Measurements from ENCODE around the gene PLD1.

PLD1 gene

GRCh38 chr3:171663805-171664204 lies 146.5 kb downstream of the PLD1 start:
- Histone ChIP-seq H3K4me1 (ENCODE audit: control insufficient read depth, insufficient read depth, low read length) (no peaks in the 10 kb centered on the region), H3K9ac (ENCODE audit: low read length) (no peak overlapping the region), H3K27me3 (ENCODE audit: control insufficient read depth, insufficient read depth, low read length) (no peaks in the 10 kb centered on the region), H3K36me3 (ENCODE audit: control insufficient read depth, insufficient read depth, low read length) (no peaks in the 10 kb centered on the region), H3K27ac (ENCODE audit: low read depth, low read length) (no peak overlapping the region), H3K4me3 (ENCODE audit: low read length) (no peak overlapping the region)

- H3K36me3 ChIP-seq (ENCODE audit: control insufficient read depth, insufficient read depth, low read length) = peaks cover 5% of the 10 kb centered on the region
- H3K4me1 ChIP-seq (ENCODE audit: control insufficient read depth, insufficient read depth, low read length) = no peaks in the 10 kb centered on the region
These were observed 148.8 kb downstream of the PLD1 start for GRCh38 chr3:171661484-171661883.

GRCh38 chr3:171660188-171660587 lies 150.1 kb downstream of the PLD1 start:
- H3K9ac ChIP-seq (ENCODE audit: low read length) = no peak overlapping the region
- no peak overlapping the region for H3K27ac ChIP-seq (ENCODE audit: low read depth, low read length)
- H3K4me1 ChIP-seq (ENCODE audit: control insufficient read depth, insufficient read depth, low read length) = no peaks in the 10 kb centered on the region
- no peaks in the 10 kb centered on the region for H3K27me3 ChIP-seq (ENCODE audit: control insufficient read depth, insufficient read depth, low read length)
- no peak overlapping the region for H3K4me3 ChIP-seq (ENCODE audit: low read length)
- H3K36me3 ChIP-seq (ENCODE audit: control insufficient read depth, insufficient read depth, low read length) = peaks cover 6% of the 10 kb centered on the region

More at GRCh38 chr3:171661484-171661883, 148.8 kb downstream of the PLD1 start:
- no peaks in the 10 kb centered on the region for H3K27me3 ChIP-seq (ENCODE audit: control insufficient read depth, insufficient read depth, low read length)
- no peak overlapping the region for H3K4me3 ChIP-seq (ENCODE audit: low read length)
- H3K27ac ChIP-seq (ENCODE audit: low read depth, low read length) = no peak overlapping the region
- H3K9ac ChIP-seq (ENCODE audit: low read length) = no peak overlapping the region

GRCh38 chr3:171658841-171659240 lies 151.4 kb downstream of the PLD1 start:
- peaks cover 6% of the 10 kb centered on the region for H3K36me3 ChIP-seq (ENCODE audit: control insufficient read depth, insufficient read depth, low read length)
- no peak overlapping the region for H3K9ac ChIP-seq (ENCODE audit: low read length)
- H3K4me1 ChIP-seq (ENCODE audit: control insufficient read depth, insufficient read depth, low read length) = no peaks in the 10 kb centered on the region
- no peak overlapping the region for H3K27ac ChIP-seq (ENCODE audit: low read depth, low read length)
- no peaks in the 10 kb centered on the region for H3K27me3 ChIP-seq (ENCODE audit: control insufficient read depth, insufficient read depth, low read length)
- no peak overlapping the region for H3K4me3 ChIP-seq (ENCODE audit: low read length)

GRCh38 chr3:171654809-171655208 lies 155.5 kb downstream of the PLD1 start:
- no peak overlapping the region for H3K27ac ChIP-seq (ENCODE audit: low read depth, low read length)
- H3K36me3 ChIP-seq (ENCODE audit: control insufficient read depth, insufficient read depth, low read length) = peaks cover 6% of the 10 kb centered on the region
- H3K4me3 ChIP-seq (ENCODE audit: low read length) = no peak overlapping the region
- H3K9ac ChIP-seq (ENCODE audit: low read length) = no peak overlapping the region
- no peaks in the 10 kb centered on the region for H3K27me3 ChIP-seq (ENCODE audit: control insufficient read depth, insufficient read depth, low read length)
- no peaks in the 10 kb centered on the region for H3K4me1 ChIP-seq (ENCODE audit: control insufficient read depth, insufficient read depth, low read length)

GRCh38 chr3:171654326-171654725 lies 156.0 kb downstream of the PLD1 start:
- H3K9ac ChIP-seq (ENCODE audit: low read length) = no peak overlapping the region

GRCh38 chr3:171653701-171654100 lies 156.6 kb downstream of the PLD1 start:
- Histone ChIP-seq H3K36me3 (ENCODE audit: control insufficient read depth, insufficient read depth, low read length) (peaks cover 6% of the 10 kb centered on the region), H3K4me3 (ENCODE audit: low read length) (no peak overlapping the region), H3K27me3 (ENCODE audit: control insufficient read depth, insufficient read depth, low read length) (no peaks in the 10 kb centered on the region), H3K4me1 (ENCODE audit: control insufficient read depth, insufficient read depth, low read length) (no peaks in the 10 kb centered on the region), H3K9ac (ENCODE audit: low read length) (no peak overlapping the region), H3K27ac (ENCODE audit: low read depth, low read length) (no peak overlapping the region)

More at GRCh38 chr3:171654326-171654725, 156.0 kb downstream of the PLD1 start:
- peaks cover 6% of the 10 kb centered on the region for H3K36me3 ChIP-seq (ENCODE audit: control insufficient read depth, insufficient read depth, low read length)
- no peaks in the 10 kb centered on the region for H3K4me1 ChIP-seq (ENCODE audit: control insufficient read depth, insufficient read depth, low read length)
- H3K4me3 ChIP-seq (ENCODE audit: low read length) = no peak overlapping the region
- no peaks in the 10 kb centered on the region for H3K27me3 ChIP-seq (ENCODE audit: control insufficient read depth, insufficient read depth, low read length)
- no peak overlapping the region for H3K27ac ChIP-seq (ENCODE audit: low read depth, low read length)

GRCh38 chr3:171652932-171653331 lies 157.4 kb downstream of the PLD1 start:
- Histone ChIP-seq H3K36me3 (ENCODE audit: control insufficient read depth, insufficient read depth, low read length) (peaks cover 6% of the 10 kb centered on the region), H3K4me3 (ENCODE audit: low read length) (no peak overlapping the region), H3K27ac (ENCODE audit: low read depth, low read length) (no peak overlapping the region), H3K4me1 (ENCODE audit: control insufficient read depth, insufficient read depth, low read length) (no peaks in the 10 kb centered on the region), H3K27me3 (ENCODE audit: control insufficient read depth, insufficient read depth, low read length) (no peaks in the 10 kb centered on the region), H3K9ac (ENCODE audit: low read length) (no peak overlapping the region)

GRCh38 chr3:171649911-171650592 lies 160.2 kb downstream of the PLD1 start:
- Histone ChIP-seq H3K27ac (ENCODE audit: low read depth, low read length) (no peak overlapping the region), H3K9ac (ENCODE audit: low read length) (no peak overlapping the region), H3K4me3 (ENCODE audit: low read length) (no peak overlapping the region), H3K4me1 (ENCODE audit: control insufficient read depth, insufficient read depth, low read length) (no peaks in the 10 kb centered on the region), H3K27me3 (ENCODE audit: control insufficient read depth, insufficient read depth, low read length) (no peaks in the 10 kb centered on the region), H3K36me3 (ENCODE audit: control insufficient read depth, insufficient read depth, low read length) (no peaks in the 10 kb centered on the region)

- H3K4me1 ChIP-seq (ENCODE audit: control insufficient read depth, insufficient read depth, low read length) = no peaks in the 10 kb centered on the region
- no peak overlapping the region for H3K9ac ChIP-seq (ENCODE audit: low read length)
- no peaks in the 10 kb centered on the region for H3K27me3 ChIP-seq (ENCODE audit: control insufficient read depth, insufficient read depth, low read length)
- H3K36me3 ChIP-seq (ENCODE audit: control insufficient read depth, insufficient read depth, low read length) = peaks cover 2% of the 10 kb centered on the region
- H3K27ac ChIP-seq (ENCODE audit: low read depth, low read length) = no peak overlapping the region
- no peak overlapping the region for H3K4me3 ChIP-seq (ENCODE audit: low read length)
These were observed 161.0 kb downstream of the PLD1 start for GRCh38 chr3:171649267-171649666.

- no peak overlapping the region for H3K9ac ChIP-seq (ENCODE audit: low read length)
- H3K27me3 ChIP-seq (ENCODE audit: control insufficient read depth, insufficient read depth, low read length) = no peaks in the 10 kb centered on the region
- no peaks in the 10 kb centered on the region for H3K4me1 ChIP-seq (ENCODE audit: control insufficient read depth, insufficient read depth, low read length)
- no peak overlapping the region for H3K27ac ChIP-seq (ENCODE audit: low read depth, low read length)
- H3K4me3 ChIP-seq (ENCODE audit: low read length) = no peak overlapping the region
- H3K36me3 ChIP-seq (ENCODE audit: control insufficient read depth, insufficient read depth, low read length) = peaks cover 2% of the 10 kb centered on the region
These were observed 162.2 kb downstream of the PLD1 start for GRCh38 chr3:171648069-171648468.

GRCh38 chr3:171646357-171647133 lies 163.7 kb downstream of the PLD1 start:
- Histone ChIP-seq H3K4me3 (ENCODE audit: low read length) (no peak overlapping the region), H3K27ac (ENCODE audit: low read depth, low read length) (no peak overlapping the region), H3K9ac (ENCODE audit: low read length) (no peak overlapping the region), H3K27me3 (ENCODE audit: control insufficient read depth, insufficient read depth, low read length) (no peaks in the 10 kb centered on the region), H3K4me1 (ENCODE audit: control insufficient read depth, insufficient read depth, low read length) (no peaks in the 10 kb centered on the region), H3K36me3 (ENCODE audit: control insufficient read depth, insufficient read depth, low read length) (peaks cover 2% of the 10 kb centered on the region)

- Histone ChIP-seq H3K27me3 (ENCODE audit: control insufficient read depth, insufficient read depth, low read length) (no peaks in the 10 kb centered on the region), H3K9ac (ENCODE audit: low read length) (no peak overlapping the region), H3K4me3 (ENCODE audit: low read length) (no peak overlapping the region), H3K4me1 (ENCODE audit: control insufficient read depth, insufficient read depth, low read length) (no peaks in the 10 kb centered on the region), H3K27ac (ENCODE audit: low read depth, low read length) (no peak overlapping the region), H3K36me3 (ENCODE audit: control insufficient read depth, insufficient read depth, low read length) (peaks cover 2% of the 10 kb centered on the region)
These were observed 165.6 kb downstream of the PLD1 start for GRCh38 chr3:171644681-171645080.

Measured in rectal smooth muscle tissue (tissue), 1 donor.